ENCODE results near the gene SRCIN1. TPM values are rescaled to one million over a fixed set of nuclear protein-coding genes. Genes with fewer than 3 reads are reported as not detected.
"Not testable (repeated sequence)": the region's sequence is repeated elsewhere in the genome, so short reads cannot be mapped to it uniquely, and the experiment has no call there.

Gene SRCIN1
- total RNA-seq, 1 donor from 2014 or later: not detected

- no peaks in the 10 kb centered on the region for H3K36me3 ChIP-seq
- no peak for DNase-seq (ENCODE audit: low spot score in 2 of 2)
- intact Hi-C loops (cut with DNase I): no loop called here
- H3K27me3 ChIP-seq: no peaks in the 10 kb centered on the region
- no peak for TF ChIP-seq CTCF (IDR thresholded peaks at IDR 0.05)
- no peak overlapping the region for H3K4me3 ChIP-seq
- H3K4me1 ChIP-seq: no peaks in the 10 kb centered on the region
- no peaks in the 10 kb centered on the region for H3K9me3 ChIP-seq
- no peak overlapping the region for H3K27ac ChIP-seq
These were observed 71.3 kb downstream of the SRCIN1 start for GRCh38 chr17:38534498-38534885.

DNA sequence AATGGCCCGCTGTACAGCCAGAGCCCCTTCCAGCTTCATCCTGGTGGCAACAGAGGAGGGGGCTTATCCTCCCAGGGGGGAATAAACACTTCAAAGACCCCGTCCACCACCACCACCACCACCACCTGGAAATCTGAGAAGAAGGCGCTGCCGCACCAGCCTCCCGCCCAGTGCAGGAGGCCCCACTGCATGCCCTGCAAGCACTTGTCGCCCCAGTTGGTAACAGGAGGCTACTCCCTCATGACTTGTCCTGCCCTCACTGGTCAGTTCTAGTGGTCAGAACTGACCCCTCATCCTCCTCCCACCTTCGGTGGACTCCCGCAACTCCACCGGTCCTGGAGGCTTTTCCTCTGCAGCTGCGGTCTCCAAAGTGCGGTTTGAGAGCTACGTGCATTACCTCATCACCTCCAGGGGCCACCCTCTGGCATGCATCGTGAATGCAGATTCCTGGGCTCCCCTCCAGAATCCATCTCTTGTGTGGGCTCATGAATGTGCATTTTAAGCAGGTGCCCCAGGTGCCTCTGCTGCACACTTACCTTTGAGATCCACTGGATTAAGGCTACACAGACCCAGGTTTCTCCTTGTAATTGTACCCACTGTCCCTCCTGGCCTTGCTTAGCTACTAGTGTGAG lies 71.8 kb downstream of the SRCIN1 start:
- intact Hi-C loops (cut with DNase I): no loop called here
- Histone ChIP-seq H3K36me3 (no peaks in the 10 kb centered on the region), H3K4me3 (no peak overlapping the region), H3K9me3 (no peaks in the 10 kb centered on the region), H3K27ac (no peak overlapping the region), H3K27me3 (no peaks in the 10 kb centered on the region), H3K4me1 (no peaks in the 10 kb centered on the region)
- no peak for DNase-seq (ENCODE audit: low spot score in 2 of 2)
- TF ChIP-seq CTCF (IDR thresholded peaks at IDR 0.05): no peak

GRCh38 chr17:38533241-38533640 lies 72.5 kb downstream of the SRCIN1 start:
- no peaks in the 10 kb centered on the region for H3K27me3 ChIP-seq
- no peak overlapping the region for H3K27ac ChIP-seq
- no peaks in the 10 kb centered on the region for H3K9me3 ChIP-seq
- H3K4me3 ChIP-seq: no peak overlapping the region
- no peaks in the 10 kb centered on the region for H3K4me1 ChIP-seq
- TF ChIP-seq CTCF (IDR thresholded peaks at IDR 0.05): no peak
- intact Hi-C loops (cut with DNase I): no loop called here
- no peak for DNase-seq (ENCODE audit: low spot score in 2 of 2)
- no peaks in the 10 kb centered on the region for H3K36me3 ChIP-seq

GRCh38 chr17:38532451-38532850 lies 73.3 kb downstream of the SRCIN1 start:
- no peak overlapping the region for H3K27ac ChIP-seq
- no peak for DNase-seq (ENCODE audit: low spot score in 2 of 2)
- no peak overlapping the region for H3K4me3 ChIP-seq
- no peaks in the 10 kb centered on the region for H3K9me3 ChIP-seq
- no peak for TF ChIP-seq CTCF (IDR thresholded peaks at IDR 0.05)
- H3K27me3 ChIP-seq: no peaks in the 10 kb centered on the region
- H3K36me3 ChIP-seq: no peaks in the 10 kb centered on the region
- intact Hi-C loops (cut with DNase I): no loop called here
- H3K4me1 ChIP-seq: no peaks in the 10 kb centered on the region

DNA sequence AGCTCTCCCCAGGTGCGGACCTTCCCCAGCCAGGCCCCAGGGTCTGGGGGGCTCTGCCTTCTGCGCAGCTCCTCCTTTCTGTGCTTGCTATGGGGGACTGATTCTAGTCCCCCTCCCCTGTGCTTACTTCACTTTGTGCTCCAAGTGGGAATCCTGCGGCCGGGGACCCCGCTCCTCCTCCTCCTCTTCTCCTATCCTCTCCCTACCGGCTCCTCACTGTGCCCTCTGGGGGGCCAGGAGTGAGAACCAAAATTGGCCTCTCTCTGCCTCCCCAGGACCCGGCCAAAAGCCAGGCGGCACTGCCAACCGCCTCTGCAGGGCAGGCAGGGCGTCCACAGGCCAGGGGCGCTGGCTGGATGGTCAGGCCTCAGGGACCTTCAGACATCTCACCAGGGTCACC lies 74.0 kb downstream of the SRCIN1 start:
- H3K4me3 ChIP-seq; DNase-seq (ENCODE audit: low spot score in 2 of 2); H3K27ac ChIP-seq; H3K36me3 ChIP-seq; intact Hi-C loops (cut with DNase I); H3K27me3 ChIP-seq; H3K9me3 ChIP-seq; H3K4me1 ChIP-seq: not testable (repeated sequence)

- H3K4me3 ChIP-seq; DNase-seq (ENCODE audit: low spot score in 2 of 2); H3K27me3 ChIP-seq; H3K36me3 ChIP-seq; H3K4me1 ChIP-seq; intact Hi-C loops (cut with DNase I); H3K27ac ChIP-seq; H3K9me3 ChIP-seq: not testable (repeated sequence)
These were observed 74.9 kb downstream of the SRCIN1 start for GRCh38 chr17:38530856-38531255.

GRCh38 chr17:38528141-38528540 lies 77.6 kb downstream of the SRCIN1 start:
- H3K4me1 ChIP-seq; intact Hi-C loops (cut with DNase I); H3K27ac ChIP-seq; H3K9me3 ChIP-seq; DNase-seq (ENCODE audit: low spot score in 2 of 2); H3K4me3 ChIP-seq; H3K27me3 ChIP-seq; H3K36me3 ChIP-seq: not testable (repeated sequence)

GRCh38 chr17:38526526-38526925 lies 79.2 kb downstream of the SRCIN1 start:
- H3K9me3 ChIP-seq; DNase-seq (ENCODE audit: low spot score in 2 of 2); H3K36me3 ChIP-seq; intact Hi-C loops (cut with DNase I); H3K4me1 ChIP-seq; H3K4me3 ChIP-seq; H3K27me3 ChIP-seq; H3K27ac ChIP-seq: not testable (repeated sequence)
